GM19324 (cell line): ENCODE measurements around the gene RASL12.
"Not testable (repeated sequence)": the region's sequence is repeated elsewhere in the genome, so short reads cannot be mapped to it uniquely, and the experiment has no call there.

Experiments
- ATAC-seq: cut with Tn5 transposase; IDR thresholded peaks from one replicate; pipeline ENCODE4 v1.9.1; 2021; ENCODE audit warnings: mild to moderate bottlenecking, moderate library complexity; ENCODE audit not compliant: unreplicated experiment, low FRiP score

Gene RASL12

GRCh38 chr15:65032801-65033537 is 34.8 kb downstream of the RASL12 start:
- no peak for ATAC-seq

- ATAC-seq = no peak
These were observed 38.0 kb downstream of the RASL12 start for GRCh38 chr15:65029736-65030208.

GRCh38 chr15:65028921-65029735 is 38.7 kb downstream of the RASL12 start, which contains the start of gene MTFMT:
Gene MTFMT (minus strand): TSS chr15:65029639. CDS start chr15:65029613, 26 bp downstream.
- peak; percentile 79 for ATAC-seq

GRCh38 chr15:65028338-65028737 is 39.5 kb downstream of the RASL12 start:
- no peak for ATAC-seq

- ATAC-seq = no peak
These were observed 40.2 kb downstream of the RASL12 start for GRCh38 chr15:65027593-65027992.

- no peak for ATAC-seq
These were observed 41.0 kb downstream of the RASL12 start for GRCh38 chr15:65026756-65027155.

GRCh38 chr15:65021488-65021887 is 46.3 kb downstream of the RASL12 start:
- ATAC-seq = no peak

GRCh38 chr15:65020419-65020818 is 47.4 kb downstream of the RASL12 start:
- no peak for ATAC-seq

- ATAC-seq = not testable (repeated sequence)
These were observed 56.6 kb downstream of the RASL12 start for GRCh38 chr15:65011198-65011597.

GRCh38 chr15:65008983-65009382 is 58.8 kb downstream of the RASL12 start:
- no peak for ATAC-seq

GRCh38 chr15:65006876-65007275 is 60.9 kb downstream of the RASL12 start:
- no peak for ATAC-seq

- ATAC-seq = no peak
These were observed 62.8 kb downstream of the RASL12 start for GRCh38 chr15:65004993-65005392.
